ENCODE results near the gene CRB1. TPM values are rescaled to one million over a fixed set of nuclear protein-coding genes. Genes with fewer than 3 reads are reported as not detected.

CRB1 gene
- total and polyA plus RNA-seq, 9 of the 15 experiments (the other 6 are each of a cell fraction or from before 2014, with no cell fraction given): 0.04 to 0.10 TPM; not detected in 7

GRCh38 chr1:197466813-197467212 lies 198.8 kb downstream of the CRB1 start (continued):
- TF ChIP-seq RNF219 (CRISPR knock-in tag; IDR thresholded peaks at IDR 0.05) (no peak), CHAMP1 (IDR thresholded peaks at IDR 0.05) (no peak), STAT5B (CRISPR knock-in tag; IDR thresholded peaks at IDR 0.05) (no peak), CBX2 (IDR thresholded peaks at IDR 0.05; ENCODE audit: insufficient read depth, low read length, poor library complexity, severe bottlenecking) (no peak), TGIF2 (CRISPR knock-in tag; IDR thresholded peaks at IDR 0.05) (no peak), ARHGAP35 (IDR thresholded peaks at IDR 0.05; ENCODE audit: partially characterized antibody) (no peak), HLTF (IDR thresholded peaks at IDR 0.05) (no peak), ZNF395 (CRISPR knock-in tag; IDR thresholded peaks at IDR 0.05) (no peak), SRSF7 (optimal IDR thresholded peaks at IDR 0.05; ENCODE audit: low read depth, low read length) (no peak), MAZ (CRISPR knock-in tag; conservative IDR thresholded peaks at IDR 0.05 in 1 of 2, IDR thresholded peaks at IDR 0.05 in 1 of 2) (peak in 1 of 2 experiments; percentile 40; a peak in 1 of 4 replicates), KLF10 (CRISPR knock-in tag; IDR thresholded peaks at IDR 0.05) (no peak), CEBPB (tag; IDR thresholded peaks at IDR 0.05) (peak; percentile 85), ZBED1 (IDR thresholded peaks at IDR 0.05) (no peak), SMARCB1 (IDR thresholded peaks at IDR 0.05; ENCODE audit: insufficient read length, low read depth) (no peak), MEF2D (tag; conservative IDR thresholded peaks at IDR 0.05; ENCODE audit: low read depth) (no peak), ZNF584 (CRISPR knock-in tag; IDR thresholded peaks at IDR 0.05; ENCODE audit: low read depth) (no peak), CC2D1A (IDR thresholded peaks at IDR 0.05) (no peak)
- TF ChIP-seq, protein P1, sequence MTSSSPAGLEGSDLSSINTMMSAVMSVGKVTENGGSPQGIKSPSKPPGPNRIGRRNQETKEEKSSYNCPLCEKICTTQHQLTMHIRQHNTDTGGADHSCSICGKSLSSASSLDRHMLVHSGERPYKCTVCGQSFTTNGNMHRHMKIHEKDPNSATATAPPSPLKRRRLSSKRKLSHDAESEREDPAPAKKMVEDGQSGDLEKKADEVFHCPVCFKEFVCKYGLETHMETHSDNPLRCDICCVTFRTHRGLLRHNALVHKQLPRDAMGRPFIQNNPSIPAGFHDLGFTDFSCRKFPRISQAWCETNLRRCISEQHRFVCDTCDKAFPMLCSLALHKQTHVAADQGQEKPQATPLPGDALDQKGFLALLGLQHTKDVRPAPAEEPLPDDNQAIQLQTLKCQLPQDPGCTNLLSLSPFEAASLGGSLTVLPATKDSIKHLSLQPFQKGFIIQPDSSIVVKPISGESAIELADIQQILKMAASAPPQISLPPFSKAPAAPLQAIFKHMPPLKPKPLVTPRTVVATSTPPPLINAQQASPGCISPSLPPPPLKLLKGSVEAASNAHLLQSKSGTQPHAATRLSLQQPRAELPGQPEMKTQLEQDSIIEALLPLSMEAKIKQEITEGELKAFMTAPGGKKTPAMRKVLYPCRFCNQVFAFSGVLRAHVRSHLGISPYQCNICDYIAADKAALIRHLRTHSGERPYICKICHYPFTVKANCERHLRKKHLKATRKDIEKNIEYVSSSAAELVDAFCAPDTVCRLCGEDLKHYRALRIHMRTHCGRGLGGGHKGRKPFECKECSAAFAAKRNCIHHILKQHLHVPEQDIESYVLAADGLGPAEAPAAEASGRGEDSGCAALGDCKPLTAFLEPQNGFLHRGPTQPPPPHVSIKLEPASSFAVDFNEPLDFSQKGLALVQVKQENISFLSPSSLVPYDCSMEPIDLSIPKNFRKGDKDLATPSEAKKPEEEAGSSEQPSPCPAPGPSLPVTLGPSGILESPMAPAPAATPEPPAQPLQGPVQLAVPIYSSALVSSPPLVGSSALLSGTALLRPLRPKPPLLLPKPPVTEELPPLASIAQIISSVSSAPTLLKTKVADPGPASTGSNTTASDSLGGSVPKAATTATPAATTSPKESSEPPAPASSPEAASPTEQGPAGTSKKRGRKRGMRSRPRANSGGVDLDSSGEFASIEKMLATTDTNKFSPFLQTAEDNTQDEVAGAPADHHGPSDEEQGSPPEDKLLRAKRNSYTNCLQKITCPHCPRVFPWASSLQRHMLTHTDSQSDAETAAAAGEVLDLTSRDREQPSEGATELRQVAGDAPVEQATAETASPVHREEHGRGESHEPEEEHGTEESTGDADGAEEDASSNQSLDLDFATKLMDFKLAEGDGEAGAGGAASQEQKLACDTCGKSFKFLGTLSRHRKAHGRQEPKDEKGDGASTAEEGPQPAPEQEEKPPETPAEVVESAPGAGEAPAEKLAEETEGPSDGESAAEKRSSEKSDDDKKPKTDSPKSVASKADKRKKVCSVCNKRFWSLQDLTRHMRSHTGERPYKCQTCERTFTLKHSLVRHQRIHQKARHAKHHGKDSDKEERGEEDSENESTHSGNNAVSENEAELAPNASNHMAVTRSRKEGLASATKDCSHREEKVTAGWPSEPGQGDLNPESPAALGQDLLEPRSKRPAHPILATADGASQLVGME (CRISPR knock-in tag; IDR thresholded peaks at IDR 0.05): no peak
